IMR-90 (cell line): ENCODE data around the gene SYT3. TPM values are rescaled to one million over a fixed set of nuclear protein-coding genes. Genes with fewer than 3 reads are reported as not detected.

Source experiments
- ATAC-seq: fragments of 200-7000 bp; cut with Tn5 transposase; 2 replicates; pipeline ENCODE4 v1.9.1; 2020; ENCODE audit warnings: low read depth, mild to moderate bottlenecking, moderate library complexity
- BruUV-seq: library from RNA; stranded (reverse); fragments of 400-500 nt; replicated peaks from 2 replicates; lab custom pipeline; 2021; lab: Mats Ljungman, UMichigan
- CTCF ChIA-PET: fragments of 300-600 bp; formaldehyde crosslinking; extraction: SDS; loops from one replicate; lab custom pipeline; 2021; ENCODE audit warnings: antibody characterized with exemption; lab: Yijun Ruan, JAX
- POLR2A ChIA-PET: fragments of 300-600 bp; sonication (Branson Sonifier 250); formaldehyde crosslinking; loops from one replicate; lab custom pipeline; 2022; ENCODE audit warnings: antibody characterized with exemption; ENCODE audit not compliant: unreplicated experiment; lab: Charles Lee
- DNase-seq: peaks from one replicate; pipeline ENCODE4 v3.0.0; 2013
- H2AFZ ChIP-seq: replicated peaks from 2 replicates; pipeline ENCODE3; 2013; ENCODE audit warnings: low read length, mild to moderate bottlenecking; ENCODE audit not compliant: poor library complexity
- H2AK5ac ChIP-seq: 2 replicates; pipeline ENCODE4 v1.6.1; 2013; ENCODE audit warnings: low read depth, low read length, inconsistent platforms
- H2AK9ac ChIP-seq: replicated peaks from 2 replicates; pipeline ENCODE3; 2013; ENCODE audit warnings: mild to moderate bottlenecking, low read depth, low read length, moderate library complexity; ENCODE audit not compliant: poor library complexity
- H2BK120ac ChIP-seq: 2 replicates; pipeline ENCODE4 v1.6.1; 2013; ENCODE audit warnings: low read depth, low read length, inconsistent platforms
- H2BK15ac ChIP-seq: 3 replicates; pipeline ENCODE4 v1.6.1; 2013; ENCODE audit warnings: low read depth, low read length, inconsistent platforms
- H2BK20ac ChIP-seq: 2 replicates; pipeline ENCODE4 v1.6.1; 2013; ENCODE audit warnings: low read depth, mild to moderate bottlenecking, inconsistent platforms, low read length, moderate library complexity
- H2BK5ac ChIP-seq: 2 replicates; pipeline ENCODE4 v1.6.1; 2013; ENCODE audit warnings: mild to moderate bottlenecking, low read depth, low read length, inconsistent platforms; ENCODE audit not compliant: poor library complexity, severe bottlenecking
- H3K14ac ChIP-seq: replicated peaks from 2 replicates; pipeline ENCODE4 v1.6.1; 2013; ENCODE audit warnings: low read depth, low read length, inconsistent platforms
- H3K18ac ChIP-seq: 2 replicates; pipeline ENCODE4 v1.6.1; 2013; ENCODE audit warnings: low read depth, low read length, control low read depth
- H3K23ac ChIP-seq: 2 replicates; pipeline ENCODE4 v1.6.1; 2013; ENCODE audit warnings: low read depth, low read length, inconsistent platforms
- H3K27ac ChIP-seq: 2 replicates; pipeline ENCODE4 v1.5.1; 2013; ENCODE audit warnings: mild to moderate bottlenecking, control low read depth, low read length; ENCODE audit not compliant: insufficient read depth
- H3K27me3 ChIP-seq: 2 replicates; pipeline ENCODE4 v1.6.1; 2013; ENCODE audit warnings: low read length; ENCODE audit not compliant: control insufficient read depth, insufficient read depth
- H3K36me3 ChIP-seq: 2 replicates; pipeline ENCODE4 v1.6.1; 2013; ENCODE audit warnings: low read length, mixed read lengths; ENCODE audit not compliant: control insufficient read depth, insufficient read depth
- H3K4ac ChIP-seq: 2 replicates; pipeline ENCODE4 v1.6.1; 2013; ENCODE audit warnings: low read depth, low read length, inconsistent platforms
- H3K4me1 ChIP-seq: 2 replicates; pipeline ENCODE4 v1.6.1; 2013; ENCODE audit warnings: low read length, mixed read lengths; ENCODE audit not compliant: control insufficient read depth, insufficient read depth
- H3K4me2 ChIP-seq: 2 replicates; pipeline ENCODE4 v1.6.1; 2013; ENCODE audit warnings: low read depth, mild to moderate bottlenecking, control low read depth, low read length, moderate library complexity
- H3K4me3 ChIP-seq: 2 replicates; pipeline ENCODE4 v1.5.1; 2013; ENCODE audit warnings: low read depth, mild to moderate bottlenecking, control low read depth, low read length, moderate library complexity; ENCODE audit not compliant: insufficient read depth
- H3K56ac ChIP-seq: 2 replicates; pipeline ENCODE4 v1.6.1; 2013; ENCODE audit warnings: low read length, inconsistent platforms; ENCODE audit not compliant: insufficient read depth; ENCODE audit errors: extremely low read depth
- H3K79me1 ChIP-seq, 2 experiments: 2 replicates each; pipeline ENCODE4 v1.6.1; 2013; ENCODE audit warnings: low read length in 2 of 2, inconsistent platforms in 1 of 2, low read depth in 1 of 2
- H3K9ac ChIP-seq: 2 replicates; pipeline ENCODE4 v1.6.1; 2013; ENCODE audit warnings: low read depth, low read length, control low read depth
- H3K9me1 ChIP-seq: 2 replicates; pipeline ENCODE4 v1.6.1; 2013; ENCODE audit warnings: low read length, inconsistent platforms; ENCODE audit not compliant: insufficient read depth
- H3K9me3 ChIP-seq: 2 replicates; pipeline ENCODE4 v1.6.1; 2013; ENCODE audit warnings: low read length; ENCODE audit not compliant: control insufficient read depth, insufficient read depth
- H4K20me1 ChIP-seq: 2 replicates; pipeline ENCODE4 v1.6.1; 2013; ENCODE audit warnings: low read length, inconsistent platforms; ENCODE audit not compliant: insufficient read depth
- H4K5ac ChIP-seq: 2 replicates; pipeline ENCODE4 v1.6.1; 2013; ENCODE audit warnings: mild to moderate bottlenecking, low read depth, low read length, control low read depth
- H4K8ac ChIP-seq, 2 experiments: 2 replicates each; pipeline ENCODE4 v1.6.1; 2013; ENCODE audit warnings: low read depth in 2 of 2, low read length in 2 of 2, control low read depth in 1 of 2, inconsistent platforms in 1 of 2
- H4K91ac ChIP-seq: 2 replicates; pipeline ENCODE4 v1.6.1; 2013; ENCODE audit warnings: low read depth, low read length, inconsistent platforms; ENCODE audit not compliant: insufficient read depth
- FOS ChIP-seq: fragments of 150-350 bp; IDR thresholded peaks from 2 replicates; pipeline ENCODE4 v1.6.1; 2016; ENCODE audit warnings: low read depth, low read length
- WGBS, 2 experiments: methylation state at CpG; one replicate each; pipeline versions ENCODE4 v1.1.5 to v1.1.7; 2013; ENCODE audit warnings: missing lambda C conversion rate in 2 of 2; ENCODE audit not compliant: insufficient read length in 1 of 2; ENCODE audit errors: extremely low coverage in 2 of 2; 5-methylcytosine and 5-hydroxymethylcytosine counted together
- dilution Hi-C: fragments of 300-500 bp; cut with HindIII; formaldehyde crosslinking; loops from one replicate; pipeline ENCODE4 v1.14.3; 2018; ENCODE audit warnings: low sequenced_read_pairs; ENCODE audit not compliant: unreplicated experiment
- in situ Hi-C: fragments of 300-500 bp; cut with MboI; formaldehyde crosslinking; loops from 3 replicates; pipeline ENCODE4 v1.14.3; 2019; ENCODE audit warnings: low sequenced_read_pairs, inconsistent platforms, mixed read lengths
- intact Hi-C: fragments of 100-400 bp; cut with micrococcal nuclease; formaldehyde crosslinking; loops from 2 replicates; pipeline ENCODE4 v1.10.0; 2022
- polyA plus RNA-seq, 3 experiments: library from polyadenylated mRNA; depleted of rRNA; stranded (reverse); fragments of >200 nt; gene quantifications; 2 replicates each; pipeline ENCODE4 v1.2.3, GENCODE V29; 2012; ENCODE audit warnings: low replicate concordance in 1 of 3
- total RNA-seq: library from RNA; depleted of rRNA; stranded (reverse); fragments of >200 nt; gene quantifications from 2 replicates; pipeline ENCODE4 v1.2.3, GENCODE V29; 2012
- TF ChIP-seq, protein P1 (sequence below): fragments of 150-350 bp; IDR thresholded peaks from 2 replicates; pipeline ENCODE4 v1.6.1; 2017; ENCODE audit warnings: mild to moderate bottlenecking, antibody characterized with exemption, low read length, low read depth

Gene SYT3
- total and polyA plus RNA-seq, 2 of the 4 experiments (the other 2 are of a cell fraction) = 0.05 TPM; not detected in 1

GRCh38 chr19:50644315-50644915 is 4.7 kb upstream of the SYT3 start:
- Histone ChIP-seq H3K18ac (no peak overlapping the region), H3K4me3 (no peak overlapping the region), H3K23ac (no peak overlapping the region), H4K91ac (no peak overlapping the region), H3K36me3 (no peaks in the 10 kb centered on the region), H3K27me3 (peaks cover 8% of the 10 kb centered on the region), H2AK5ac (no peak overlapping the region), H3K79me1 (no peaks in the 10 kb centered on the region), H2BK120ac (no peak overlapping the region), H3K27ac (no peak overlapping the region), H2BK15ac (no peak overlapping the region), H2BK5ac (peak overlapping the region; percentile 10), H4K20me1 (no peaks in the 10 kb centered on the region), H3K9me3 (no peaks in the 10 kb centered on the region), H2BK20ac (no peak overlapping the region), H3K4me1 (no peaks in the 10 kb centered on the region), H4K8ac (no peak overlapping the region), H3K4ac (no peak overlapping the region), H4K5ac (no peak overlapping the region), H2AK9ac (no peak overlapping the region), H3K9me1 (no peaks in the 10 kb centered on the region), H3K14ac (no peak overlapping the region), H2AFZ (no peak overlapping the region), H3K9ac (no peak overlapping the region), H3K4me2 (no peak overlapping the region), H3K56ac (no peak overlapping the region)
- DNase-seq (no peak), ATAC-seq (no peak)
- intact Hi-C loops (no loop called here), in situ Hi-C loops (no loop called here), dilution Hi-C loops (no loop called here)
- WGBS, 2 experiments = 0 to 100% methylated on average over 1 of the region's 1 CpG
- BruUV-seq = no TSS peak
- CTCF ChIA-PET = no interaction called here
- POLR2A ChIA-PET = no interaction called here
- TF ChIP-seq, protein P1, sequence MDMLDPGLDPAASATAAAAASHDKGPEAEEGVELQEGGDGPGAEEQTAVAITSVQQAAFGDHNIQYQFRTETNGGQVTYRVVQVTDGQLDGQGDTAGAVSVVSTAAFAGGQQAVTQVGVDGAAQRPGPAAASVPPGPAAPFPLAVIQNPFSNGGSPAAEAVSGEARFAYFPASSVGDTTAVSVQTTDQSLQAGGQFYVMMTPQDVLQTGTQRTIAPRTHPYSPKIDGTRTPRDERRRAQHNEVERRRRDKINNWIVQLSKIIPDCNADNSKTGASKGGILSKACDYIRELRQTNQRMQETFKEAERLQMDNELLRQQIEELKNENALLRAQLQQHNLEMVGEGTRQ = no peak
- TF ChIP-seq FOS = no peak
